H1 (cell line): ENCODE data around the gene CCDC178. TPM values are rescaled to one million over a fixed set of nuclear protein-coding genes. Genes with fewer than 3 reads are reported as not detected.

Experiments
- CHD7 ChIP-seq: fragments of 300-600 bp; sonication (generic); IDR thresholded peaks from 2 replicates; pipeline ENCODE4 v1.7.1; 2012; ENCODE audit warnings: low read length, moderate library complexity, mild to moderate bottlenecking, inconsistent platforms; ENCODE audit not compliant: insufficient replicate concordance
- polyA plus RNA-seq, 7 experiments: library from polyadenylated mRNA; depleted of rRNA in 3 of 7; stranded (reverse) in 5 of 7; unstranded in 2 of 7; fragments of >200 nt in 5 of 7; fragments of 200-250 nt in 2 of 7; gene quantifications; 1 replicate in 5 of 7; 2 replicates in 1 of 7; 4 replicates in 1 of 7; pipeline versions ENCODE4 v1.2.1 to v1.2.3, GENCODE V29; 2011 to 2013; ENCODE audit warnings: missing spikeins in 2 of 7, mixed read lengths in 2 of 7
- total RNA-seq: library from RNA; stranded (reverse); fragmentation: NEBNext Ultra II Directional; extraction: Animal tissue kit (Norgen Biotek cat#: 25700); gene quantifications from 2 replicates; pipeline ENCODE4 v1.2.1, GENCODE V29; 2021

The CCDC178 gene
- total and polyA plus RNA-seq, 2 of the 8 experiments (the other 6 are each of a cell fraction or from before 2014, with no cell fraction given): not detected

- TF ChIP-seq CHD7: no peak
Measured at GRCh38 chr18:32922951-32923430, 517.5 kb downstream of the CCDC178 start (continued).
